Endothelial cell of umbilical vein (primary cell): ENCODE results near the gene KRTAP10-12. TPM values are rescaled to one million over a fixed set of nuclear protein-coding genes. Genes with fewer than 3 reads are reported as not detected.

Experiments used
- BruUV-seq: library from RNA; stranded (reverse); fragments of 400-500 nt; replicated peaks from 2 replicates; lab custom pipeline; 2021; lab: Mats Ljungman, UMichigan
- CTCF ChIA-PET: fragments of 300-600, 350-600 bp; sonication (Branson Sonifier 250); formaldehyde crosslinking; loops from one replicate; lab custom pipeline; 2021; ENCODE audit warnings: antibody characterized with exemption, inconsistent platforms; lab: Charles Lee
- POLR2A ChIA-PET: fragments of 300-600, 350-600 bp; sonication (Branson Sonifier 250); formaldehyde crosslinking; loops from one replicate; lab custom pipeline; 2021; ENCODE audit warnings: antibody characterized with exemption, inconsistent platforms; lab: Charles Lee
- DNase-seq: peaks from one replicate; pipeline ENCODE4 v3.0.0-alpha.2; 2011; ENCODE audit warnings: low read depth, low spot score
- FAIRE-seq: peaks from 2 replicates; lab custom pipeline; 2011; peaks lifted over from hg19 to GRCh38; lab: Jason Lieb, UNC
- H2AFZ ChIP-seq: 2 replicates; pipeline ENCODE4 v1.6.0; 2012; ENCODE audit warnings: low read depth, low read length, control low read depth, inconsistent platforms
- H3K27ac ChIP-seq: 2 replicates; pipeline ENCODE4 v1.5.1; 2011; ENCODE audit warnings: low read depth, mild to moderate bottlenecking, control low read depth, low read length, moderate library complexity; ENCODE audit not compliant: insufficient read depth
- H3K27me3 ChIP-seq, 2 experiments: 2 replicates each; pipeline versions ENCODE4 v1.6.0 to v1.6.1; 2011; ENCODE audit warnings: low read length in 2 of 2, mixed read lengths in 1 of 2; ENCODE audit not compliant: control insufficient read depth in 2 of 2, insufficient read depth in 2 of 2
- H3K36me3 ChIP-seq, 2 experiments: 2 replicates in 1 of 2; 3 replicates in 1 of 2; pipeline ENCODE4 v1.5.1; 2011; ENCODE audit warnings: low read length in 2 of 2, mild to moderate bottlenecking in 1 of 2, moderate library complexity in 1 of 2; ENCODE audit not compliant: control insufficient read depth in 2 of 2, insufficient read depth in 2 of 2; ENCODE audit errors: extremely low read depth in 1 of 2
- H3K4me1 ChIP-seq: 3 replicates; pipeline ENCODE4 v1.5.1; 2011; ENCODE audit warnings: mild to moderate bottlenecking, low read length; ENCODE audit not compliant: control insufficient read depth, insufficient read depth; ENCODE audit errors: extremely low read depth
- H3K4me2 ChIP-seq: 2 replicates; pipeline ENCODE4 v1.6.1; 2011; ENCODE audit warnings: low read length, control low read depth, mixed read lengths; ENCODE audit not compliant: insufficient read depth
- H3K4me3 ChIP-seq, 3 experiments: fragments of 200-600 bp in 1 of 3; sonication (generic), shearing (Covaris generic) in 1 of 3; replicated peaks in 1 of 3; 2 replicates each; pipeline ENCODE4 v1.5.1; 2011 to 2016; ENCODE audit warnings: control low read depth in 3 of 3, low read length in 3 of 3, mild to moderate bottlenecking in 2 of 3, inconsistent platforms in 1 of 3, low read depth in 1 of 3, moderate library complexity in 1 of 3; ENCODE audit not compliant: insufficient read depth in 1 of 3
- H3K79me2 ChIP-seq: 2 replicates; pipeline ENCODE4 v1.6.0; 2012; ENCODE audit warnings: low read length, inconsistent platforms; ENCODE audit not compliant: control insufficient read depth, insufficient read depth
- H3K9ac ChIP-seq: replicated peaks from 2 replicates; pipeline ENCODE3; 2011; ENCODE audit warnings: low read length, control low read depth; ENCODE audit not compliant: insufficient read depth; ENCODE audit errors: extremely low read depth
- H3K9me1 ChIP-seq: replicated peaks from 3 replicates; pipeline ENCODE4 v1.6.0; 2011; ENCODE audit warnings: mild to moderate bottlenecking, low read length; ENCODE audit not compliant: control insufficient read depth, insufficient read depth; ENCODE audit errors: extremely low read depth
- H3K9me3 ChIP-seq: replicated peaks from 2 replicates; pipeline ENCODE4 v1.5.1; 2012; ENCODE audit warnings: low read length, inconsistent platforms; ENCODE audit not compliant: control insufficient read depth, insufficient read depth
- H4K20me1 ChIP-seq: replicated peaks from 2 replicates; pipeline ENCODE3; 2011; ENCODE audit warnings: mild to moderate bottlenecking, low read length; ENCODE audit not compliant: control insufficient read depth, insufficient read depth; ENCODE audit errors: extremely low read depth
- EZH2 ChIP-seq: IDR thresholded peaks from 2 replicates; pipeline ENCODE4 v1.6.1; 2012; ENCODE audit warnings: borderline replicate concordance, low read depth, mild to moderate bottlenecking, moderate library complexity, low read length, inconsistent platforms; ENCODE audit not compliant: severe bottlenecking
- GATA2 ChIP-seq: IDR thresholded peaks from 2 replicates; pipeline ENCODE4 v1.7.0; 2011; ENCODE audit warnings: low read depth, mild to moderate bottlenecking, moderate library complexity, mixed read lengths, low read length; ENCODE audit not compliant: insufficient read length, insufficient read depth
- JUN ChIP-seq: IDR thresholded peaks from 2 replicates; pipeline ENCODE4 v1.6.1; 2011; ENCODE audit warnings: borderline replicate concordance, low read depth; ENCODE audit not compliant: insufficient read length, insufficient read depth
- MYC ChIP-seq: IDR thresholded peaks from one replicate; pipeline ENCODE4 v1.6.1; 2011; ENCODE audit warnings: mild to moderate bottlenecking, low read depth, low read length
- POLR2AphosphoS5 ChIP-seq: IDR thresholded peaks from 2 replicates; pipeline ENCODE4 v1.6.1; 2012; ENCODE audit warnings: low read depth, mild to moderate bottlenecking, control low read depth, low read length, moderate library complexity; ENCODE audit not compliant: insufficient read depth
- dilution Hi-C: fragments of 300-500 bp; cut with MboI; formaldehyde crosslinking; loops from one replicate; pipeline ENCODE4 v1.15.0; 2019; ENCODE audit warnings: low sequenced_read_pairs; ENCODE audit not compliant: extremely low pct_ligation_motif_present
- intact Hi-C: fragments of 100-400 bp; cut with micrococcal nuclease; formaldehyde crosslinking; loops from one replicate; pipeline ENCODE4 v1.10.0; 2022
- polyA plus RNA-seq, 4 experiments: library from polyadenylated mRNA; depleted of rRNA in 3 of 4; stranded (reverse) in 3 of 4; unstranded in 1 of 4; fragments of >200 nt; gene quantifications; 2 replicates each; pipeline versions ENCODE4 v1.2.1 to v1.2.3, GENCODE V29; 2011 to 2012; ENCODE audit warnings: missing spikeins in 1 of 4
- total RNA-seq: library from RNA; stranded (reverse); gene quantifications from 2 replicates; pipeline ENCODE4 v1.2.3, GENCODE V29; 2021
- TF ChIP-seq, protein P1 (sequence below): IDR thresholded peaks from 2 replicates; pipeline ENCODE4 v1.6.1; 2011; ENCODE audit not compliant: insufficient read depth, insufficient read length
- TF ChIP-seq, protein P2 (sequence below), 2 donors: IDR thresholded peaks; 1 replicate in 1 of 2; 2 replicates in 1 of 2; pipeline ENCODE4 v1.5.1; 2011; ENCODE audit warnings: low read length in 2 of 2, mild to moderate bottlenecking in 2 of 2, moderate library complexity in 2 of 2, control low read depth in 1 of 2, inconsistent platforms in 1 of 2, low read depth in 1 of 2; ENCODE audit not compliant: insufficient read depth in 1 of 2; ENCODE audit errors: extremely low read depth in 1 of 2

Gene KRTAP10-12
- total and polyA plus RNA-seq, 2 donors (not counting 3 experiments of a cell fraction or from before 2014, with no cell fraction given), result not detected

DNA sequence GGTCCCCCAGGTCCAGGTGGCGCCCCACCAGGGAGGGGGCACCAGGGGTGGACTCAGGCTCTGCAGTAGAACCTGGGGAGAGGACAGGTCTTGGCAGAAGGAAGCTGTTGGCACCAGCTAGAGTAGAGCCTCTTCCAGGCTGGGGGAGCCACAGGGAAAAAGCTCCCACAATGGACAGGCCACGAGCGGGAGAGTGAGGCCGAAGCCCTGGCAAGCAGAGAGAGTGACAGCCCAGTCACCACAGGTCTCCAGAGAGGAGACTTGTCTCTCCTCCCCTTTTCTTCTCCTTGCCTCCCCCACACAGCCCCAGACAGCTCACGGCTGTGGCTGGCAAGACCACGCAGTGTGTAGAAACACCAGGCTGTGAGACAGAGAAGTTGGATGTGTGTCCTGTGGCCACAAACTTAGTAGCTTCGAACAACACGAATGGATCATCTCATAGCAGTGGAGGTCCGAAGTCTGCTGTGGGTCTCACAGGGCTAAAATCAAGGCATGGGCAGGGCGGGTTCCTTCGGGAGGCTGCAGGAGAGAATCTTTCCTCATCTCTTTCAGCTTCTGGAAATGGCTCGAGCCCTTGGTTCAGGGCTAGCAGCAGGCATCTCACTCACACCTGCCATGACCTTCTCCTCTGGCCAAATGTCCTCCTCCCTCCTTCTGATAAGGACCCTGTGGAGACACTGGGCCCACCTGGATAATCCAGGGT, 45.8 kb upstream of the KRTAP10-12 start:
- no TSS peak for BruUV-seq
- H3K27ac ChIP-seq, result no peak overlapping the region
- H3K79me2 ChIP-seq, result no peaks in the 10 kb centered on the region
- no peaks in the 10 kb centered on the region for H3K9me1 ChIP-seq
- H3K4me3 ChIP-seq, result no peak overlapping the region
- FAIRE-seq (no peak), DNase-seq (no peak)
- no peaks in the 10 kb centered on the region for H3K27me3 ChIP-seq
- no peak overlapping the region for H2AFZ ChIP-seq
- H3K9me3 ChIP-seq, result no peaks in the 10 kb centered on the region
- dilution Hi-C loops (no loop called here), intact Hi-C loops (no loop called here)
- ChIA-PET POLR2A (no interaction called here), CTCF (no interaction called here)
- TF ChIP-seq GATA2 (no peak), EZH2 (no peak), MYC (no peak), JUN (no peak), POLR2AphosphoS5 (no peak)
- TF ChIP-seq, protein P1, sequence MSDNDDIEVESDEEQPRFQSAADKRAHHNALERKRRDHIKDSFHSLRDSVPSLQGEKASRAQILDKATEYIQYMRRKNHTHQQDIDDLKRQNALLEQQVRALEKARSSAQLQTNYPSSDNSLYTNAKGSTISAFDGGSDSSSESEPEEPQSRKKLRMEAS, result no peak
- TF ChIP-seq, protein P2, sequence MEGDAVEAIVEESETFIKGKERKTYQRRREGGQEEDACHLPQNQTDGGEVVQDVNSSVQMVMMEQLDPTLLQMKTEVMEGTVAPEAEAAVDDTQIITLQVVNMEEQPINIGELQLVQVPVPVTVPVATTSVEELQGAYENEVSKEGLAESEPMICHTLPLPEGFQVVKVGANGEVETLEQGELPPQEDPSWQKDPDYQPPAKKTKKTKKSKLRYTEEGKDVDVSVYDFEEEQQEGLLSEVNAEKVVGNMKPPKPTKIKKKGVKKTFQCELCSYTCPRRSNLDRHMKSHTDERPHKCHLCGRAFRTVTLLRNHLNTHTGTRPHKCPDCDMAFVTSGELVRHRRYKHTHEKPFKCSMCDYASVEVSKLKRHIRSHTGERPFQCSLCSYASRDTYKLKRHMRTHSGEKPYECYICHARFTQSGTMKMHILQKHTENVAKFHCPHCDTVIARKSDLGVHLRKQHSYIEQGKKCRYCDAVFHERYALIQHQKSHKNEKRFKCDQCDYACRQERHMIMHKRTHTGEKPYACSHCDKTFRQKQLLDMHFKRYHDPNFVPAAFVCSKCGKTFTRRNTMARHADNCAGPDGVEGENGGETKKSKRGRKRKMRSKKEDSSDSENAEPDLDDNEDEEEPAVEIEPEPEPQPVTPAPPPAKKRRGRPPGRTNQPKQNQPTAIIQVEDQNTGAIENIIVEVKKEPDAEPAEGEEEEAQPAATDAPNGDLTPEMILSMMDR (IDR thresholded peaks at IDR 0.05; ENCODE audit: extremely low read depth in 1 of 2, insufficient read depth in 1 of 2, low read depth in 1 of 2, low read length in 2 of 2), result no peak
- H3K4me1 ChIP-seq, result no peaks in the 10 kb centered on the region
- no peaks in the 10 kb centered on the region for H3K36me3 ChIP-seq
- H3K4me2 ChIP-seq, result no peak overlapping the region
- H4K20me1 ChIP-seq, result no peaks in the 10 kb centered on the region
- H3K9ac ChIP-seq, result no peak overlapping the region
